Glutamatergic neuron (in vitro differentiated cells): ENCODE results near the gene GNAQ. TPM values are rescaled to one million over a fixed set of nuclear protein-coding genes. Genes with fewer than 3 reads are reported as not detected.

Experiments used
- DNase-seq: peaks from one replicate; pipeline ENCODE4 v3.0.0; 2022
- H3K27ac Mint-ChIP-seq: one replicate; pipeline ENCODE4 v1.8.0; 2020; ENCODE audit warnings: mild to moderate bottlenecking, mixed read lengths, inconsistent platforms; ENCODE audit not compliant: unreplicated experiment
- H3K27me3 Mint-ChIP-seq: one replicate; pipeline ENCODE4 v1.8.0; 2020; ENCODE audit warnings: mild to moderate bottlenecking, moderate library complexity, mixed read lengths, inconsistent platforms; ENCODE audit not compliant: unreplicated experiment
- H3K36me3 Mint-ChIP-seq: one replicate; pipeline ENCODE4 v1.8.0; 2020; ENCODE audit warnings: mild to moderate bottlenecking, mixed read lengths, inconsistent platforms; ENCODE audit not compliant: unreplicated experiment
- H3K4me1 Mint-ChIP-seq: one replicate; pipeline ENCODE4 v1.8.0; 2020; ENCODE audit warnings: mild to moderate bottlenecking, low read depth, mixed read lengths, inconsistent platforms; ENCODE audit not compliant: unreplicated experiment
- H3K4me3 Mint-ChIP-seq: one replicate; pipeline ENCODE4 v1.8.0; 2020; ENCODE audit warnings: mild to moderate bottlenecking, mixed read lengths, inconsistent platforms; ENCODE audit not compliant: unreplicated experiment
- H3K9me3 Mint-ChIP-seq: one replicate; pipeline ENCODE4 v1.8.0; 2020; ENCODE audit warnings: mild to moderate bottlenecking, moderate library complexity, mixed read lengths, inconsistent platforms; ENCODE audit not compliant: unreplicated experiment
- total RNA-seq: library from RNA; stranded (reverse); fragmentation: NEBNext Ultra II Directional; extraction: Animal tissue kit (Norgen Biotek cat#: 25700); gene quantifications from one replicate; pipeline ENCODE4 v1.2.1, GENCODE V29; 2021; ENCODE audit not compliant: unreplicated experiment
- TF ChIP-seq, protein P1 (sequence below): fragments of 200-600 bp; sonication (generic); IDR thresholded peaks from one replicate; pipeline ENCODE4 v1.5.0; 2021; ENCODE audit not compliant: partially characterized antibody, unreplicated experiment

GNAQ gene
- total RNA-seq, 1 donor from 2014 or later, result 72.8 TPM

DNA sequence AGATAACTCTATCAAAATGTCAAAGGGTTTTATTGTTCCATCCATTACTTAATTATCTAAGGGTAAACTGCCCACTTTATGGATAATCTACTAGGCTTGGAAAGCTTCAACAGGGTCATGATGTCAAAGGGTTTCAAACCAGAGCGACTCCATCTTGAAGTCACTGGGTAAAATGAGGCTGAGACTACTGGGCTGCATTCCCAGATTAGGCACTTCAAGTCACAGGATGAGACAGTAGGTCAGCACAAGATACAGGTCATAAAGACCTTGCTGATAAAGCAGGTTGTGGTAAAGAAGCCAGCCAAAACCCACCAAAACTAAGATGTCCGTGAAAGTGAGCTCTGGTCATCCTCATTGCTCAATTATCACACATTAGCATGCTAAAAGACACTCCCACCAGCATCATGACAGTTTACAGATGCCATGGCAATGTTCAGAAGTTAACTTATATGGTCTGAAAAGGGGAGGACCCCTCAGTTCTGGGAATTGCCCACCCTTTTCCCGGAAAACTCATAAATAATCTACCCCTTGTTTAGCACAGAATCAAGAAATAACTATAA is 138.6 kb downstream of the GNAQ start:
- no peak for DNase-seq
- TF ChIP-seq, protein P1, sequence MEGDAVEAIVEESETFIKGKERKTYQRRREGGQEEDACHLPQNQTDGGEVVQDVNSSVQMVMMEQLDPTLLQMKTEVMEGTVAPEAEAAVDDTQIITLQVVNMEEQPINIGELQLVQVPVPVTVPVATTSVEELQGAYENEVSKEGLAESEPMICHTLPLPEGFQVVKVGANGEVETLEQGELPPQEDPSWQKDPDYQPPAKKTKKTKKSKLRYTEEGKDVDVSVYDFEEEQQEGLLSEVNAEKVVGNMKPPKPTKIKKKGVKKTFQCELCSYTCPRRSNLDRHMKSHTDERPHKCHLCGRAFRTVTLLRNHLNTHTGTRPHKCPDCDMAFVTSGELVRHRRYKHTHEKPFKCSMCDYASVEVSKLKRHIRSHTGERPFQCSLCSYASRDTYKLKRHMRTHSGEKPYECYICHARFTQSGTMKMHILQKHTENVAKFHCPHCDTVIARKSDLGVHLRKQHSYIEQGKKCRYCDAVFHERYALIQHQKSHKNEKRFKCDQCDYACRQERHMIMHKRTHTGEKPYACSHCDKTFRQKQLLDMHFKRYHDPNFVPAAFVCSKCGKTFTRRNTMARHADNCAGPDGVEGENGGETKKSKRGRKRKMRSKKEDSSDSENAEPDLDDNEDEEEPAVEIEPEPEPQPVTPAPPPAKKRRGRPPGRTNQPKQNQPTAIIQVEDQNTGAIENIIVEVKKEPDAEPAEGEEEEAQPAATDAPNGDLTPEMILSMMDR, result no peak
- Mint-ChIP-seq H3K9me3 (peaks cover 2% of the 10 kb centered on the region), H3K4me1 (peaks cover 10% of the 10 kb centered on the region), H3K27me3 (peaks cover 2% of the 10 kb centered on the region), H3K27ac (no peak overlapping the region), H3K36me3 (no peaks in the 10 kb centered on the region), H3K4me3 (no peak overlapping the region)

DNA sequence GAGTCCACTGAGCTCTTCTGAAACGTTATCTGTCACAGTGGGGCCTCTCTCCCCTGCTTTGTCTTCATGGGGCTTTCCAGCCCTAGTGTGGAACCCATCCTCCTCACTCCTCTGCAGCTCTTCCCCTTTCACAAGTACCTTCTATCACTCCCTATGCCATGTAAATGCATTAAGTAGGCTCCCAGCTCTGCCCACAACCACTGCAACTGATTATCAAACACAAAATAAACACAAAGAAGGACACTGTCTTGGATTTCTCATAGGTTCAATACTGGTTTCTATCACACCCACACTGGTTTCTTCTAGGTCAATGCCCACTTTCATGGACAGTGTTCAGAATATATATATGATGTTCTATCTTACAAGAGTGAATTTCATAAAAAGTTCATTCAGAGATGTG is 139.4 kb downstream of the GNAQ start:
- TF ChIP-seq, protein P1, result no peak
- no peak overlapping the region for H3K4me3 Mint-ChIP-seq
- no peak for DNase-seq
- no peaks in the 10 kb centered on the region for H3K27me3 Mint-ChIP-seq
- H3K9me3 Mint-ChIP-seq, result peaks cover 2% of the 10 kb centered on the region
- H3K4me1 Mint-ChIP-seq, result peaks cover 10% of the 10 kb centered on the region
- no peaks in the 10 kb centered on the region for H3K36me3 Mint-ChIP-seq
- H3K27ac Mint-ChIP-seq, result no peak overlapping the region

DNA sequence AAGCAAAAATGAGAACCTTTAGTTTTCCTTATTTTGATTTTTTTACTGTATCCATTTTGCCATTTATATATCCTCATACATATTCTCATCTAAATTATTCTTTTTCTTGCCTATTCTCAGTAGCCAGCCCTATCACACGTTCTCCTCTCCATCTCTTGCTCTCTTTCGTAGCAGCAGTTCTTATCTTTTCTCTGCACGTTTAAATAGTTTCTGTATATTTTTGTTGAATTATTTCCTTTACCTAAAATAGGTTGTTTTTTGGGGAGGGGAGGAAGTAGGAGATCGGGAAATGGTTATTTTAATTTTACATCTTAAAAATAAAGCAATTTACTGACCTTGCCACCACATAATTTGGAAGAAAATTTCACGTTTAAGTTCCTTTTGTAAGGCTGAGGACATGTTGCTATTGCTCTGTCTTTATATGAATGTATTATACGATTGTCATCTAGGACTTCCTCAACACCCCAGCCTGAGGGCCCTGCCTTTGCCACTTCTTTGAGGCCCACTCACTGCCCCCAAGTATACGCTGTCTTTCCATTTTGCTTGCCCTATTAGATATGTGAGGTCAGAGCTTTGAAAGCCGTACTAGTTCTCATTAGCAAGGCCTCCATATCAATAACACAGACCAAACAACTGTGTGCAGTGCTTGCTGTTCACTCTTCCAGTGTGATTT is 140.3 kb downstream of the GNAQ start:
- Mint-ChIP-seq H3K9me3 (peaks cover 2% of the 10 kb centered on the region), H3K27ac (no peak overlapping the region), H3K27me3 (no peaks in the 10 kb centered on the region), H3K36me3 (no peaks in the 10 kb centered on the region), H3K4me1 (peaks cover 10% of the 10 kb centered on the region), H3K4me3 (no peak overlapping the region)
- DNase-seq, result no peak
- TF ChIP-seq, protein P1, result no peak

DNA sequence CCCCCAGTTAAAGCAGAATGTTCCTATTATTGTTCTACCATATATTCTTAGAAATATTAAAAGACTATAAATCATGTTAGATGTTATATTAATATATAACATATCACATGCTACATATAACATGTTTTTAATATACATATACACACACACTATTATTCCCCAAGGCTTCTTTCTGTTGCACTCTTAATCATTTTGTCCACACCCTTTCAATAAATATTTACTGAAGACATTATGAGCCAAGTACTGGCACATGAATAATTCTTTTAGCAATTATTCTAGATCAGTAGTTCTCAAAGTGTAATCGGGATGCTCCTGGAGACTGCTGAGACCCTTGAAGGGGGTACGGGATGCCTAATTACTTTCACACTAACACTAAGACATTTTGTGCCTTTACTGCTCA is 143.9 kb downstream of the GNAQ start:
- peaks cover 21% of the 10 kb centered on the region for H3K4me1 Mint-ChIP-seq
- no peak for DNase-seq
- no peak overlapping the region for H3K27ac Mint-ChIP-seq
- H3K36me3 Mint-ChIP-seq, result no peaks in the 10 kb centered on the region
- no peak overlapping the region for H3K4me3 Mint-ChIP-seq
- H3K27me3 Mint-ChIP-seq, result no peaks in the 10 kb centered on the region
- TF ChIP-seq, protein P1, result no peak
- H3K9me3 Mint-ChIP-seq, result no peaks in the 10 kb centered on the region

DNA sequence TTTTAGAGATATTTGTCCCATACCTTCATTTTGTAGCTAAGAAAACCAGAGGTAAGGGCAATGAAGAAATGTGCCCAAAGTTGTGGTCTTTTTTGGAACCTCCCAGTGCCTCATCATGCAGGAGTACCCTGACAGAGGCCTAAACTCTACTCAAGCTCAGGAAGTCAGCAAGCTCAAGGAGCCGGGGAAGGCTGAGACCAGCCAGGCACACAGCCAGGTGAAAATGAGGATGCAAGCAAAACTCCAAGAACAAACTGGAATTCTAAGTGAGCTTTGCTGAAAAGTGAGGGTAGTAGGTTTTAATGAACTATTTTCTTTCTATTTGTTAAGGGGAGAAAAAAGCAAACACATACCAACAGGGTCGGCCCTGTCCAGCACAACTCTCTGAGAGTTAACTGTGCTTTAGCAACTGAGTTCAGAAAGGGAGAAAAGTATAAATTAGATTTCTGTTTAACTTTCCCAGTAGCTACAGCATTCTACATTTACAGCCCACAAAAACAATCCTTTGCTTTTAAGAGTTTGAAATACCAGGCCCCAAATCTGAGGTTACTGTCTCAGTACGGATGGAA is 146.4 kb downstream of the GNAQ start:
- Mint-ChIP-seq H3K27me3 (peaks cover 2% of the 10 kb centered on the region), H3K4me3 (no peak overlapping the region), H3K9me3 (no peaks in the 10 kb centered on the region), H3K4me1 (peaks cover 18% of the 10 kb centered on the region), H3K27ac (no peak overlapping the region), H3K36me3 (no peaks in the 10 kb centered on the region)
- DNase-seq, result no peak
- TF ChIP-seq, protein P1, result no peak
